ENCODE data around the gene ANKRD13B. TPM values are rescaled to one million over a fixed set of nuclear protein-coding genes. Genes with fewer than 3 reads are reported as not detected.
A peak's percentile ranks its signal among the peaks of the same experiment; 100 is the strongest.

ANKRD13B gene
- total RNA-seq, 2 donors from 2014 or later, result 11.5 to 35.5 TPM

DNA sequence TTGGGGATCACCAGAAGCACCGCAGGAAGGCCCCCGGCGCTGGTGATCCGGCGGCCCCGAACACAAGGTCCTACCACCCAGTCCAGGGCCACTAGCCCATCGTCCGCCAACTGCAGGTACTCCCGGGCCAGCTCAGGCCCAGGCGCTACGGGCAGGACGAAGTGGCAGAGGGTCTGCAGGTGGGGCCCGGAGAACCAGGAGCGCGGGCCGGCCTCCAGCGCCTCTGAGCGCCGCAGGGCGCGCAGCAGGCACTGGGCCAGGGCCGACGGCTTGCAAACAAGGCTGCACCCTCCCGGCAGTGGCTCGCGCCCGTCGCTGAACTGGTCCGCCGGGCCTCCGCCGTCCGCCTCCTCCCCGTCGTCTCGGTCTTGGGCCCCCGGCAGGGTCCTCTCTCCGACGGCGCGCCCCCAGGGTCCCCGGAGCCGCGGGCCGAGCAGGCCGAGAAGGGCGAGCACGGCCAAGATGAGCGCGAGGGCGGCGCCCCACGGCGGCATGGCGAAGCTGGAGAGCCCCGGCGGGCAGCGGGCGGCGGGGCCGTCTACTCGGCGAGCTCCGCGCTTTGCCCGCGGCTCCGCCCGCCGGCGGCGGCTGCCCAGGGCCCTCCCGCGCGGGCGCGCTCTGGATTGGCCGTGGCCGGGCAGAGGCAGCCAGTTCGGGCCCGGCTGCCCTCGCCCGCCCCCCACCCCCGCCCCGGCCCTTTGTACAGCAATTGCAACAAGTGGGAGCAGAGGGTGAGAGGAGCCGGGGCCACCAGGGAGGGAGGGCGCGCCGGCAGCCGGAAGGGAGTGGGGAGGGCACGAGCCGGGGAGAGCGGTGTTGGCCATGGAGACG, 26.2 kb upstream of the ANKRD13B start, which contains the start of gene ABHD15:
TSS of gene ABHD15 (minus strand) at position 565 of the 831 bp plus-strand sequence. CDS start at position 494, 71 bp downstream.
- H3K4me1 ChIP-seq (ENCODE audit: control insufficient read depth in 1 of 2, low read depth in 2 of 2), result peaks cover 6 to 36% of the 10 kb centered on the region in 2 donors
- TF ChIP-seq, protein P1, sequence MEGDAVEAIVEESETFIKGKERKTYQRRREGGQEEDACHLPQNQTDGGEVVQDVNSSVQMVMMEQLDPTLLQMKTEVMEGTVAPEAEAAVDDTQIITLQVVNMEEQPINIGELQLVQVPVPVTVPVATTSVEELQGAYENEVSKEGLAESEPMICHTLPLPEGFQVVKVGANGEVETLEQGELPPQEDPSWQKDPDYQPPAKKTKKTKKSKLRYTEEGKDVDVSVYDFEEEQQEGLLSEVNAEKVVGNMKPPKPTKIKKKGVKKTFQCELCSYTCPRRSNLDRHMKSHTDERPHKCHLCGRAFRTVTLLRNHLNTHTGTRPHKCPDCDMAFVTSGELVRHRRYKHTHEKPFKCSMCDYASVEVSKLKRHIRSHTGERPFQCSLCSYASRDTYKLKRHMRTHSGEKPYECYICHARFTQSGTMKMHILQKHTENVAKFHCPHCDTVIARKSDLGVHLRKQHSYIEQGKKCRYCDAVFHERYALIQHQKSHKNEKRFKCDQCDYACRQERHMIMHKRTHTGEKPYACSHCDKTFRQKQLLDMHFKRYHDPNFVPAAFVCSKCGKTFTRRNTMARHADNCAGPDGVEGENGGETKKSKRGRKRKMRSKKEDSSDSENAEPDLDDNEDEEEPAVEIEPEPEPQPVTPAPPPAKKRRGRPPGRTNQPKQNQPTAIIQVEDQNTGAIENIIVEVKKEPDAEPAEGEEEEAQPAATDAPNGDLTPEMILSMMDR (IDR thresholded peaks at IDR 0.05), result peak; percentile 10
- H3K27me3 ChIP-seq (replicated peaks; ENCODE audit: insufficient read depth), result no peaks in the 10 kb centered on the region
- H3K9me3 ChIP-seq, result no peaks in the 10 kb centered on the region
- peak within 1 kb of the TSS; percentile 75 to 93 for H3K27ac ChIP-seq
- DNase-seq (ENCODE audit: low spot score), result no peak
- ATAC-seq (ENCODE audit: insufficient number of reproducible peaks, low FRiP score, low read depth), result no peak
- H3K4me3 ChIP-seq, result peak within 1 kb of the TSS; percentile 92
- no peaks in the 10 kb centered on the region for H3K36me3 ChIP-seq

DNA sequence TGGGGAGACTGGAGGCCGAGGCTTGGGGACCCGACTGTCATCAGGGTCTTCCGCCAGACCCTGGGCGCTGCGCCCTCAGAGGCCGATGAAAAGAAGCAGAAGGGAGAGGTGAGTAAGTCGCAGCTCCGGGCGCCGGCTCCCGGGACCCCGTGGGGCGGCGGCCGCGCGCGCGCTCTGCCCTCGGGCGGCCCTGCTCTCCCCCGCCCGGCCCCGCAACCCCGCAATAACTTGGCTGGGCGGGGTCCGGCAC, 25.7 kb upstream of the ANKRD13B start:
- H3K4me1 ChIP-seq (ENCODE audit: control insufficient read depth in 1 of 2, low read depth in 2 of 2), result peaks cover 6 to 41% of the 10 kb centered on the region in 2 donors
- peak overlapping the region; percentile 92 for H3K4me3 ChIP-seq
- TF ChIP-seq, protein P1 (IDR thresholded peaks at IDR 0.05), result no peak
- ATAC-seq (ENCODE audit: insufficient number of reproducible peaks, low FRiP score, low read depth) (no peak), DNase-seq (ENCODE audit: low spot score) (no peak)
- no peaks in the 10 kb centered on the region for H3K9me3 ChIP-seq
- H3K36me3 ChIP-seq, result no peaks in the 10 kb centered on the region
- H3K27ac ChIP-seq, result peak overlapping the region; percentile 75 to 93
- H3K27me3 ChIP-seq (replicated peaks; ENCODE audit: insufficient read depth), result no peaks in the 10 kb centered on the region

DNA sequence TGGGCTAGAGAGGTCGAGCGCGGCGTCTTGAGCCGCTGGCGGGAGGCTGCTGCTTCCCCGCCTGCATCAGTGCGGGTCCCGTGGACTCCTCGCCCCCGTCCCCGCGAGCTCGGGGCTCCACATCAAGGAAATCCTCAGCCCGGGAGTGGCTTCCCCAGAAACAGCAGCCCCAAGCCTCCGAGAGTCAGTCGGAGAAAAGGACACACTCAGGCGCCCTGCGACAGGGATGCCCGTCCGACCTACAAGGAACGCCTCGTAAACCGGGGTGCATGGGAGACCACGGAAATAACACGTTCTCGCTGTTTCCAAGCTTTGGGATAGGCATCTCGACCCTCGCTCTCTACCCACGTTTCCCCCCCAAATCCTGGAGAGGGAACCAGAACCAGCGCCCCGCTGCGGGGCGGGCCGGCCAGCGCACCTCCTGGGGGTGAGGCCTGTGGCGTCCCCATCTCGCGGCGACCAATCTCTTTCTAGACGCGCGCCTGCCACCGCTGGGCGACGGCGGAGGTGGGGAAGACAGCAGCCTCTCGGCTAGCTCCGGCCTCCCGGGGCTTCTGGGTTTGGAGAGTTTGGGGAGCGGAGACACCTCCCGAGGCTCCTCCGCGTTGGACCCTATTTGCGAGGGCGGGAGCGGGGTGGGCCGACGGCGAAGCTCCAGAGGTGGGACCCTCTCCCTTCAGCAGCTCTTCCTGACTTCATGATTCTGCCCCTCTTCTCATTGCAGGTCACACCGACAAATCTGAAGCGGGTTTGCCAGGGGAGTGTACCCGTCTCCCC, 25.2 kb upstream of the ANKRD13B start:
- Histone ChIP-seq H3K9me3 (no peaks in the 10 kb centered on the region), H3K27me3 (replicated peaks; ENCODE audit: insufficient read depth) (no peaks in the 10 kb centered on the region), H3K4me1 (ENCODE audit: control insufficient read depth in 1 of 2, low read depth in 2 of 2) (peaks cover 9 to 47% of the 10 kb centered on the region in 2 donors), H3K4me3 (peak overlapping the region; percentile 92), H3K36me3 (no peaks in the 10 kb centered on the region), H3K27ac (peak overlapping the region; percentile 75 to 93)
- TF ChIP-seq, protein P1 (IDR thresholded peaks at IDR 0.05), result peak; percentile 49
- ATAC-seq (ENCODE audit: insufficient number of reproducible peaks, low FRiP score, low read depth) (no peak), DNase-seq (ENCODE audit: low spot score) (no peak)

DNA sequence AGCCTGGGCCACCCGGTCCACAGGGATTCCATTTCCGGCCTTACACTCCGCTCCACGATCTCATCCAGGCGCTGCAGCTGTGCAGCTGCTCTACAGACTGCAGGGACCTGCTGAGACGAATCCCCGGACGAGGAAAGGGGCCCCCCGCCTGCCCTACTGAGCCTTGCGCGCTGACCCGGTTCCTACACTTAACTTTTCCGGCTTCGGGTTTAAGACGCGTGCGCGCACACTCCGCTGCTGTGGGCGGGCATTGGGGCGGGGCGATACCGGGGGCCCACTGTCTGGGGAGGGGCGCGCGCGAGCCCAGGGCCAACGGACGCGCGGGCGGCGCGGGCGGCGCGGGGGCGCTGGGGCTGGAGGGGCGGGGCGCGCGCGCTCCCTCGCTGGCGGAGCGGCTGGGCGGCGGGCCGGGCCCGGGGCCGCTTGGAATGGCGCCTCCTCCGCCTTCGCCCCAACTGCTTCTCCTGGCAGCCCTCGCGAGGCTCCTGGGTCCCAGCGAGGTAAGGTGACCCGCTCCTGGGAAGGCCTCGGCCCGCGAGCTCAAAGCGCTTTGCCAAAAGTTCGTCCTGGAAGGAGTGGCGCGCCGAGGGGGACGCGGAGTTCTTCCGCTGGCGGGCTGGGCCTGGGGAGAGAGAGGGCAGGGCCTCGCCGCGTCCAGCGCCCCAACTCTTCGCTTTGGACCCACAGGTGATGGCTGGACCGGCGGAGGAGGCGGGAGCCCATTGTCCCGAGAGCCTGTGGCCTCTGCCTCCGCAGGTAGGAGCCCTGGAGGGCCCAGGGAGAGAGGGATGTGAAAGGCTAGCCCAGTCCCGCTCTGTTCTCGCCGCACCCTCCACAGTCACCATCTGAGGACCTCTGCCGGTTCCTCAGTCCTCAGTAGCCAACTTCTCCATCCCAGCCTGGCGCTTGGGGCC, 24.3 kb upstream of the ANKRD13B start, which contains the start of gene TP53I13:
TSS of gene TP53I13 (plus strand) at position 371 of the 914 bp plus-strand sequence. CDS start at position 429, 58 bp downstream.
- peak within 1 kb of the TSS; percentile 92 for H3K4me3 ChIP-seq
- no peaks in the 10 kb centered on the region for H3K27me3 ChIP-seq (replicated peaks; ENCODE audit: insufficient read depth)
- peaks cover 9 to 54% of the 10 kb centered on the region in 2 donors for H3K4me1 ChIP-seq (ENCODE audit: control insufficient read depth in 1 of 2, low read depth in 2 of 2)
- H3K36me3 ChIP-seq, result no peaks in the 10 kb centered on the region
- H3K27ac ChIP-seq, result peak within 1 kb of the TSS; percentile 82 to 93
- TF ChIP-seq, protein P1 (IDR thresholded peaks at IDR 0.05), result no peak
- ATAC-seq (ENCODE audit: insufficient number of reproducible peaks, low FRiP score, low read depth) (peak; percentile 23), DNase-seq (ENCODE audit: low spot score) (no peak)
- H3K9me3 ChIP-seq, result no peaks in the 10 kb centered on the region
